ENCODE measurements around the gene PPM1H. TPM values are rescaled to one million over a fixed set of nuclear protein-coding genes. Genes with fewer than 3 reads are reported as not detected.

Gene PPM1H
- total and polyA plus RNA-seq, 10 of the 15 experiments (the other 5 are each of a cell fraction or from before 2014, with no cell fraction given): 0.11 to 0.83 (median 0.49) TPM

DNA sequence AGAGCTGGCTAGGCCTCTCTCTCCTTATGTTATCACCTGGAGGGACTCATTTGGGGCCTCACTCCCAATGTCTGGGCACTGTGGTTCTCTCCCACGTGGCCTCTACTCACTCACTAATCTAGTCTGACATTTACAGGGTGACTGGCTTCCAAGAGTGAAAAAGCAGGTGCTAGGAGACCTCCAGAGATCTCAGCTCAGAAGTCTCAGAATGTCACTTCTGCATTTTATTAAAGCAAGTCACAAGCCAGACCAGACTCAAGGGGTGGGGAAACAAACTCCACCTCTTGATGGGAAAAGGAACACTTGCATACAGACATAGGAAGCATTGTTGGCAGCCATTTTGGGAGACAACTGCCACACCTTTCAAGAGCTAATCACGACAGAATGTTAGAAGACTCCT, 292.5 kb downstream of the PPM1H start:
- no peaks in the 10 kb centered on the region for H4K20me1 ChIP-seq (ENCODE audit: control insufficient read depth, insufficient read depth)
- no peaks in the 10 kb centered on the region; the same call in 2 of the 3 replicates for H3K9me3 ChIP-seq (replicated peaks; ENCODE audit: control insufficient read depth, insufficient read depth, low read length)
- no peak overlapping the region for H3K4me2 ChIP-seq (ENCODE audit: control insufficient read depth, insufficient read depth)
- TF ChIP-seq, protein P1, sequence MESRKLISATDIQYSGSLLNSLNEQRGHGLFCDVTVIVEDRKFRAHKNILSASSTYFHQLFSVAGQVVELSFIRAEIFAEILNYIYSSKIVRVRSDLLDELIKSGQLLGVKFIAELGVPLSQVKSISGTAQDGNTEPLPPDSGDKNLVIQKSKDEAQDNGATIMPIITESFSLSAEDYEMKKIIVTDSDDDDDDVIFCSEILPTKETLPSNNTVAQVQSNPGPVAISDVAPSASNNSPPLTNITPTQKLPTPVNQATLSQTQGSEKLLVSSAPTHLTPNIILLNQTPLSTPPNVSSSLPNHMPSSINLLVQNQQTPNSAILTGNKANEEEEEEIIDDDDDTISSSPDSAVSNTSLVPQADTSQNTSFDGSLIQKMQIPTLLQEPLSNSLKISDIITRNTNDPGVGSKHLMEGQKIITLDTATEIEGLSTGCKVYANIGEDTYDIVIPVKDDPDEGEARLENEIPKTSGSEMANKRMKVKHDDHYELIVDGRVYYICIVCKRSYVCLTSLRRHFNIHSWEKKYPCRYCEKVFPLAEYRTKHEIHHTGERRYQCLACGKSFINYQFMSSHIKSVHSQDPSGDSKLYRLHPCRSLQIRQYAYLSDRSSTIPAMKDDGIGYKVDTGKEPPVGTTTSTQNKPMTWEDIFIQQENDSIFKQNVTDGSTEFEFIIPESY (IDR thresholded peaks at IDR 0.05): no peak
- TF ChIP-seq ZSCAN29 (IDR thresholded peaks at IDR 0.05) (no peak), CBX5 (IDR thresholded peaks at IDR 0.05; ENCODE audit: low read depth) (no peak), MEF2B (IDR thresholded peaks at IDR 0.05; ENCODE audit: partially characterized antibody, poor library complexity, severe bottlenecking) (no peak), SPI1 (IDR thresholded peaks at IDR 0.05; ENCODE audit: borderline replicate concordance, insufficient read depth, low read depth, low read length) (peak; percentile 58; the same call in 1 of the 2 replicates), YY1 (IDR thresholded peaks at IDR 0.05; ENCODE audit: low read depth, low read length) (peak; percentile 49; the same call in 1 of the 2 replicates)
- POLR2A ChIA-PET: interaction anchor here (0.6 to 1.2 kb wide), 4 partner anchors 8 to 162 kb away, joined by 3 to 4 read pairs (median 4); no protein-coding TSS in a partner anchor
- no peaks in the 10 kb centered on the region for H3K36me3 ChIP-seq (ENCODE audit: control insufficient read depth in 2 of 2, insufficient read depth in 2 of 2, low read length in 1 of 2)
- FAIRE-seq (no peak), ATAC-seq (no peak), DNase-seq (ENCODE audit: low read depth, low spot score) (no peak)
- H3K4me1 ChIP-seq (ENCODE audit: control insufficient read depth, insufficient read depth, low read length): peaks cover 8% of the 10 kb centered on the region; the same call in 1 of the 2 replicates
- in situ Hi-C loops (cut with MboI) (no loop called here), intact Hi-C loops (cut with micrococcal nuclease; ENCODE audit: unreplicated experiment) (loop anchor here (5.0 kb wide), 1 partner anchor 90 kb away; no protein-coding TSS in a partner anchor)
- no peaks in the 10 kb centered on the region for H3K27me3 ChIP-seq (replicated peaks in 1 of 2; ENCODE audit: control insufficient read depth in 2 of 2, insufficient read depth in 2 of 2, low read length in 1 of 2)
- BruUV-seq (replicated peaks): no TSS peak
- RAD21 ChIA-PET (ENCODE audit: unreplicated experiment): interaction anchor here (0.6 to 1.3 kb wide), 6 partner anchors 9 to 152 kb away, joined by 3 read pairs; no protein-coding TSS in a partner anchor
- no peaks in the 10 kb centered on the region for H3K79me2 ChIP-seq (ENCODE audit: control insufficient read depth, insufficient read depth, low read length)
- SMC1A ChIA-PET (ENCODE audit: uncharacterized antibody, unreplicated experiment): interaction anchor here (1.4 to 1.8 kb wide), 3 partner anchors 27 to 53 kb away, joined by 4 to 8 read pairs (median 7); no protein-coding TSS in a partner anchor
- CTCF ChIA-PET: interaction anchor here (0.6 to 1.3 kb wide), 8 partner anchors 9 to 157 kb away, joined by 3 to 5 read pairs (median 3); no protein-coding TSS in a partner anchor
- WGBS (ENCODE audit: insufficient coverage, insufficient replicate concordance, low lambda C conversion rate, missing lambda C conversion rate): 48% methylated on average over 2 of the region's 2 CpGs
- H3K27ac ChIP-seq (ENCODE audit: control insufficient read depth, insufficient read depth): no peak overlapping the region
- H2AFZ ChIP-seq (ENCODE audit: control insufficient read depth, low read depth, low read length): no peak overlapping the region
- no peak overlapping the region for H3K9ac ChIP-seq (ENCODE audit: control insufficient read depth, insufficient read depth, low read length)
- H3K4me3 ChIP-seq: no peak overlapping the region

All from GM12878 (cell line).